Upper lobe of right lung (tissue), 1 donor: Measurements from ENCODE around the gene KATNAL2. TPM values are rescaled to one million over a fixed set of nuclear protein-coding genes. Genes with fewer than 3 reads are reported as not detected.

Experiments
- ATAC-seq: fragments of 200-7000 bp; cut with Tn5 transposase; one replicate; pipeline ENCODE4 v1.9.1; 2020; ENCODE audit warnings: mild to moderate bottlenecking, moderate library complexity
- DNase-seq: peaks from one replicate; pipeline ENCODE4 v3.0.0-alpha.2; 2020
- H3K27ac ChIP-seq: fragments of 200-600 bp; one replicate; pipeline ENCODE4 v1.8.0; 2022
- H3K27me3 ChIP-seq: fragments of 200-600 bp; one replicate; pipeline ENCODE4 v1.8.0; 2022; ENCODE audit warnings: mild to moderate bottlenecking
- H3K36me3 ChIP-seq: fragments of 200-600 bp; one replicate; pipeline ENCODE4 v1.8.0; 2022
- H3K4me1 ChIP-seq: fragments of 200-600 bp; one replicate; pipeline ENCODE4 v1.8.0; 2022
- H3K4me3 ChIP-seq: fragments of 200-600 bp; one replicate; pipeline ENCODE4 v1.8.0; 2022; ENCODE audit warnings: mild to moderate bottlenecking
- H3K9me3 ChIP-seq: fragments of 200-600 bp; one replicate; pipeline ENCODE4 v1.8.0; 2022
- CTCF ChIP-seq: fragments of 200-600 bp; IDR thresholded peaks from one replicate; pipeline ENCODE4 v1.8.0; 2022; ENCODE audit warnings: antibody characterized with exemption
- intact Hi-C: fragments of 100-400 bp; cut with DNase I; formaldehyde crosslinking; loops from one replicate; pipeline ENCODE4 v1.11.0; 2022
- total RNA-seq: library from RNA; stranded (reverse); fragmentation: NEBNext Ultra II Directional; extraction: Animal tissue kit (Norgen Biotek cat#: 25700); gene quantifications from one replicate; pipeline ENCODE4 v1.2.1, GENCODE V29; 2021
- donor health status: DM: no; HTN: yes; CAD: no; lungs with severe emphysema.

Gene KATNAL2
- total RNA-seq, 1 donor from 2014 or later: 3.1 TPM

GRCh38 chr18:47040982-47041381, 123.6 kb downstream of the KATNAL2 start:
- no peaks in the 10 kb centered on the region for H3K4me1 ChIP-seq
- H3K36me3 ChIP-seq: no peaks in the 10 kb centered on the region
- intact Hi-C loops: no loop called here
- H3K9me3 ChIP-seq: no peaks in the 10 kb centered on the region
- ATAC-seq: no peak
- no peak for DNase-seq
- no peak for TF ChIP-seq CTCF
- H3K4me3 ChIP-seq: no peak overlapping the region
- no peak overlapping the region for H3K27ac ChIP-seq
- no peaks in the 10 kb centered on the region for H3K27me3 ChIP-seq

DNA sequence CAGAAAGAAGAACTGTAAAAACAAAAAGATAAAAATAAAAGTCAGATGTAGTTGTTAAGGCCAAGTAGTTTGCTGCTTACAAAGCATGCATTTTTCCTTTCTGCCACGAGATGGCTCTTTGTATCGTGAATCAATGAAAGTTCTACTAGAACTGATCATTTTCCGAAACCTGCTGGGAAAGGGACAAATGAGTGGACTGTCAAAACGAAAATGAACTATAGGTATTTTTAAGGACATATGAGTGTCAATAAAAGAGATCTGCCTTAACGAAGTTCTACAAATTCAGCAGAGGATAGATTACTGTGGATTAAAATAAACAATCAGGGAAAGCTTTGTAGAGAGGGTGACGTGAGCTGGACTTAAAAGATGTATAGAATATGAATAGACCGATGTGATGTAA, 133.1 kb downstream of the KATNAL2 start:
- H3K36me3 ChIP-seq: no peaks in the 10 kb centered on the region
- no peaks in the 10 kb centered on the region for H3K9me3 ChIP-seq
- no peak overlapping the region for H3K27ac ChIP-seq
- H3K27me3 ChIP-seq: peaks cover 3% of the 10 kb centered on the region
- intact Hi-C loops: no loop called here
- DNase-seq (no peak), ATAC-seq (no peak)
- H3K4me1 ChIP-seq: no peaks in the 10 kb centered on the region
- peak; percentile 64 for TF ChIP-seq CTCF
- H3K4me3 ChIP-seq: no peak overlapping the region

- Histone ChIP-seq H3K27me3 (peaks cover 3% of the 10 kb centered on the region), H3K4me3 (no peak overlapping the region), H3K9me3 (no peaks in the 10 kb centered on the region), H3K27ac (no peak overlapping the region), H3K4me1 (no peaks in the 10 kb centered on the region), H3K36me3 (no peaks in the 10 kb centered on the region)
- intact Hi-C loops: no loop called here
- no peak for TF ChIP-seq CTCF
- ATAC-seq (no peak), DNase-seq (no peak)
Measured at GRCh38 chr18:47054369-47054768, 137.0 kb downstream of the KATNAL2 start.

- no peak overlapping the region for H3K4me3 ChIP-seq
- no peaks in the 10 kb centered on the region for H3K4me1 ChIP-seq
- no peak for ATAC-seq
- H3K36me3 ChIP-seq: no peaks in the 10 kb centered on the region
- no peak for DNase-seq
- intact Hi-C loops: no loop called here
- no peak for TF ChIP-seq CTCF
- no peaks in the 10 kb centered on the region for H3K27me3 ChIP-seq
- no peaks in the 10 kb centered on the region for H3K9me3 ChIP-seq
- no peak overlapping the region for H3K27ac ChIP-seq
Measured at GRCh38 chr18:47062471-47062870, 145.1 kb downstream of the KATNAL2 start.

- intact Hi-C loops: no loop called here
- H3K36me3 ChIP-seq: no peaks in the 10 kb centered on the region
- no peak for TF ChIP-seq CTCF
- ATAC-seq (no peak), DNase-seq (no peak)
- H3K27ac ChIP-seq: no peak overlapping the region
- no peaks in the 10 kb centered on the region for H3K9me3 ChIP-seq
- no peaks in the 10 kb centered on the region for H3K27me3 ChIP-seq
- H3K4me3 ChIP-seq: no peak overlapping the region
- H3K4me1 ChIP-seq: no peaks in the 10 kb centered on the region
Measured at GRCh38 chr18:47063096-47063495, 145.7 kb downstream of the KATNAL2 start.

DNA sequence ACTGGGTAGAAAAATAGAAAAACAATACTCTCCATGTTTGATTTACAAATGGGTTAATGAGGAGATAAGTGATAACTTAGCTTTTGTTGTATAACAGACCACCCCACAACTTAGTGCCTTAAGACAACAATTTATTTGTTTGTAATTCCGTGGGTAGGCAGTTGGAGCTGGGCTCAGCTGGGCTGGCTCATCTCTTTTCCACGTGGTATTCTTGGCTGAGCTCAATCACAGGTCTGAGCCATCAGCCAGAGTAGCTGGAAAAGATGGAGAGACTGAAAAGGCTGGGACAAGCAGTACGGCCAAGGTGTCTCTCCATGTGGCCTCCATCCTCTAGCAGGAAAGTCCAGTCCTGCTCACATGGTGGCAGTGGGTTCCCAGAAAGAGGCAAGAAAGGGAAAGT, 150.2 kb downstream of the KATNAL2 start:
- TF ChIP-seq CTCF: no peak
- H3K27ac ChIP-seq: no peak overlapping the region
- ATAC-seq: no peak
- H3K27me3 ChIP-seq: no peaks in the 10 kb centered on the region
- H3K36me3 ChIP-seq: no peaks in the 10 kb centered on the region
- H3K4me3 ChIP-seq: no peak overlapping the region
- intact Hi-C loops: no loop called here
- H3K4me1 ChIP-seq: no peaks in the 10 kb centered on the region
- no peak for DNase-seq
- no peaks in the 10 kb centered on the region for H3K9me3 ChIP-seq
